Measurements from ENCODE around the gene IGSF9. TPM values are rescaled to one million over a fixed set of nuclear protein-coding genes. Genes with fewer than 3 reads are reported as not detected.

The IGSF9 gene
- total and polyA plus RNA-seq, 10 of the 15 experiments (the other 5 are each of a cell fraction or from before 2014, with no cell fraction given) = 0.04 to 0.07 TPM; not detected in 8

- TF ChIP-seq, protein P1, sequence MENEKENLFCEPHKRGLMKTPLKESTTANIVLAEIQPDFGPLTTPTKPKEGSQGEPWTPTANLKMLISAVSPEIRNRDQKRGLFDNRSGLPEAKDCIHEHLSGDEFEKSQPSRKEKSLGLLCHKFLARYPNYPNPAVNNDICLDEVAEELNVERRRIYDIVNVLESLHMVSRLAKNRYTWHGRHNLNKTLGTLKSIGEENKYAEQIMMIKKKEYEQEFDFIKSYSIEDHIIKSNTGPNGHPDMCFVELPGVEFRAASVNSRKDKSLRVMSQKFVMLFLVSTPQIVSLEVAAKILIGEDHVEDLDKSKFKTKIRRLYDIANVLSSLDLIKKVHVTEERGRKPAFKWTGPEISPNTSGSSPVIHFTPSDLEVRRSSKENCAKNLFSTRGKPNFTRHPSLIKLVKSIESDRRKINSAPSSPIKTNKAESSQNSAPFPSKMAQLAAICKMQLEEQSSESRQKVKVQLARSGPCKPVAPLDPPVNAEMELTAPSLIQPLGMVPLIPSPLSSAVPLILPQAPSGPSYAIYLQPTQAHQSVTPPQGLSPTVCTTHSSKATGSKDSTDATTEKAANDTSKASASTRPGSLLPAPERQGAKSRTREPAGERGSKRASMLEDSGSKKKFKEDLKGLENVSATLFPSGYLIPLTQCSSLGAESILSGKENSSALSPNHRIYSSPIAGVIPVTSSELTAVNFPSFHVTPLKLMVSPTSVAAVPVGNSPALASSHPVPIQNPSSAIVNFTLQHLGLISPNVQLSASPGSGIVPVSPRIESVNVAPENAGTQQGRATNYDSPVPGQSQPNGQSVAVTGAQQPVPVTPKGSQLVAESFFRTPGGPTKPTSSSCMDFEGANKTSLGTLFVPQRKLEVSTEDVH (IDR thresholded peaks at IDR 0.05; ENCODE audit: low read depth, partially characterized antibody) = no peak
- TF ChIP-seq FOXM1 (IDR thresholded peaks at IDR 0.05; ENCODE audit: low read depth, low read length) (no peak), RB1 (IDR thresholded peaks at IDR 0.05; ENCODE audit: borderline replicate concordance) (no peak), KAT2A (conservative IDR thresholded peaks at IDR 0.05; ENCODE audit: control insufficient read depth, low read depth, low read length) (no peak), NFXL1 (IDR thresholded peaks at IDR 0.05; ENCODE audit: borderline replicate concordance) (no peak), ASH2L (IDR thresholded peaks at IDR 0.05; ENCODE audit: borderline replicate concordance, low read depth) (no peak), MYB (IDR thresholded peaks at IDR 0.05; ENCODE audit: borderline replicate concordance, low read depth, low read length) (no peak), RBBP5 (conservative IDR thresholded peaks at IDR 0.05) (no peak)
Observed at GRCh38 chr1:159880430-159880829, 65.0 kb downstream of the IGSF9 start (continued).

- TF ChIP-seq WRNIP1 (IDR thresholded peaks at IDR 0.05; ENCODE audit: borderline replicate concordance, low read depth, low read length) = no peak
- no peak for DNase-seq (ENCODE audit: low read depth, low spot score)
- 75% methylated on average over 4 of the region's 4 CpGs for WGBS (ENCODE audit: insufficient coverage, insufficient replicate concordance, low lambda C conversion rate, missing lambda C conversion rate)
- Histone ChIP-seq H3K4me3 (no peak overlapping the region), H3K9me3 (replicated peaks; ENCODE audit: control insufficient read depth, insufficient read depth, low read length) (no peaks in the 10 kb centered on the region), H3K4me2 (ENCODE audit: control insufficient read depth, insufficient read depth) (no peak overlapping the region), H3K36me3 (ENCODE audit: control insufficient read depth in 2 of 2, insufficient read depth in 2 of 2, low read length in 1 of 2) (no peaks in the 10 kb centered on the region), H3K27ac (ENCODE audit: control insufficient read depth, insufficient read depth) (no peak overlapping the region), H4K20me1 (ENCODE audit: control insufficient read depth, insufficient read depth) (no peaks in the 10 kb centered on the region), H3K9ac (ENCODE audit: control insufficient read depth, insufficient read depth, low read length) (no peak overlapping the region), H3K79me2 (ENCODE audit: control insufficient read depth, insufficient read depth, low read length) (no peaks in the 10 kb centered on the region), H2AFZ (ENCODE audit: control insufficient read depth, low read depth, low read length) (no peak overlapping the region), H3K4me1 (ENCODE audit: control insufficient read depth, insufficient read depth, low read length) (no peaks in the 10 kb centered on the region), H3K27me3 (replicated peaks in 1 of 2; ENCODE audit: control insufficient read depth in 2 of 2, insufficient read depth in 2 of 2, low read length in 1 of 2) (no peaks in the 10 kb centered on the region)
- ATAC-seq = no peak
- SMC1A ChIA-PET (ENCODE audit: uncharacterized antibody, unreplicated experiment) = interaction anchor here (1.3 to 2.7 kb wide), 5 partner anchors 10 to 445 kb away, joined by 3 to 15 read pairs (median 5); no protein-coding TSS in a partner anchor
- no TSS peak for BruUV-seq (replicated peaks)
- intact Hi-C loops (cut with micrococcal nuclease; ENCODE audit: unreplicated experiment) = no loop called here
- in situ Hi-C loops (cut with MboI) = no loop called here
- RAD21 ChIA-PET (ENCODE audit: unreplicated experiment) = interaction anchor here (1.4 kb wide), 1 partner anchor 10 kb away, joined by 4 read pairs; no protein-coding TSS in a partner anchor
- CTCF ChIA-PET = interaction anchor here (1.0 to 5.0 kb wide), 6 partner anchors 9 to 128 kb away, joined by 3 to 23 read pairs (median 5); no protein-coding TSS in a partner anchor
- no peak for FAIRE-seq
- POLR2A ChIA-PET = no interaction called here
Observed at GRCh38 chr1:159879977-159880376, 65.4 kb downstream of the IGSF9 start.
